ENCODE measurements around the gene APC2. TPM values are rescaled to one million over a fixed set of nuclear protein-coding genes. Genes with fewer than 3 reads are reported as not detected.

The APC2 gene
- total and polyA plus RNA-seq, 4 donors: 0.03 to 0.42 (median 0.26) TPM; not detected in 1

- H3K27ac ChIP-seq (ENCODE audit: low read depth in 1 of 2, low read length in 2 of 2): no peak overlapping the region
- no peak for DNase-seq
- peaks cover 0 to 4% of the 10 kb centered on the region in 2 donors for H3K36me3 ChIP-seq (ENCODE audit: control insufficient read depth in 1 of 2, insufficient read depth in 2 of 2, low read length in 1 of 2)
- no peak overlapping the region for H3K4me3 ChIP-seq (ENCODE audit: low read length in 2 of 2)
- H3K27me3 ChIP-seq (ENCODE audit: control insufficient read depth in 1 of 2, insufficient read depth in 2 of 2, low read length in 1 of 2): no peaks in the 10 kb centered on the region
- intact Hi-C loops (cut with DNase I): no loop called here
- ATAC-seq (ENCODE audit: low FRiP score): no peak
- WGBS, 2 donors: 86 to 90% methylated on average over 9 of the region's 9 CpGs
- no peaks in the 10 kb centered on the region for H3K4me1 ChIP-seq (ENCODE audit: control insufficient read depth in 1 of 2, insufficient read depth in 2 of 2, low read length in 2 of 2)
- no peaks in the 10 kb centered on the region for H3K9me3 ChIP-seq (ENCODE audit: control insufficient read depth, low read length)
These were observed 8.9 kb upstream of the APC2 start for GRCh38 chr19:1441022-1441426.

- DNase-seq (no peak), ATAC-seq (ENCODE audit: low FRiP score) (no peak)
- Histone ChIP-seq H3K4me3 (ENCODE audit: low read length in 2 of 2) (no peak overlapping the region), H3K27me3 (ENCODE audit: control insufficient read depth in 1 of 2, insufficient read depth in 2 of 2, low read length in 1 of 2) (no peaks in the 10 kb centered on the region), H3K9me3 (ENCODE audit: control insufficient read depth, low read length) (no peaks in the 10 kb centered on the region), H3K27ac (ENCODE audit: low read depth in 1 of 2, low read length in 2 of 2) (no peak overlapping the region), H3K36me3 (ENCODE audit: control insufficient read depth in 1 of 2, insufficient read depth in 2 of 2, low read length in 1 of 2) (peaks cover 0 to 4% of the 10 kb centered on the region in 2 donors), H3K4me1 (ENCODE audit: control insufficient read depth in 1 of 2, insufficient read depth in 2 of 2, low read length in 2 of 2) (no peaks in the 10 kb centered on the region)
- intact Hi-C loops (cut with DNase I): no loop called here
- WGBS, 2 donors: 66 to 76% methylated on average over 25 of the region's 25 CpGs
These were observed 8.1 kb upstream of the APC2 start for GRCh38 chr19:1441677-1442438.

GRCh38 chr19:1445185-1445931 lies 4.6 kb upstream of the APC2 start:
- H3K27ac ChIP-seq (ENCODE audit: low read depth in 1 of 2, low read length in 2 of 2): no peak overlapping the region
- no peak overlapping the region for H3K4me3 ChIP-seq (ENCODE audit: low read length in 2 of 2)
- H3K27me3 ChIP-seq (ENCODE audit: control insufficient read depth in 1 of 2, insufficient read depth in 2 of 2, low read length in 1 of 2): no peaks in the 10 kb centered on the region
- no peaks in the 10 kb centered on the region for H3K9me3 ChIP-seq (ENCODE audit: control insufficient read depth, low read length)
- WGBS, 2 donors: 1 to 2% methylated on average over 44 to 70 of the region's 70 CpGs
- no peaks in the 10 kb centered on the region for H3K4me1 ChIP-seq (ENCODE audit: control insufficient read depth in 1 of 2, insufficient read depth in 2 of 2, low read length in 2 of 2)
- peak; percentile 78 to 90 for DNase-seq
- ATAC-seq (ENCODE audit: low FRiP score): peak; percentile 87
- intact Hi-C loops (cut with DNase I): no loop called here
- peaks cover 0 to 3% of the 10 kb centered on the region in 2 donors for H3K36me3 ChIP-seq (ENCODE audit: control insufficient read depth in 1 of 2, insufficient read depth in 2 of 2, low read length in 1 of 2)

GRCh38 chr19:1445932-1446712 lies 3.8 kb upstream of the APC2 start:
- ATAC-seq (ENCODE audit: low FRiP score) (no peak), DNase-seq (no peak)
- H3K27me3 ChIP-seq (ENCODE audit: control insufficient read depth in 1 of 2, insufficient read depth in 2 of 2, low read length in 1 of 2): no peaks in the 10 kb centered on the region
- H3K9me3 ChIP-seq (ENCODE audit: control insufficient read depth, low read length): no peaks in the 10 kb centered on the region
- intact Hi-C loops (cut with DNase I): no loop called here
- H3K4me3 ChIP-seq (ENCODE audit: low read length in 2 of 2): no peak overlapping the region
- H3K36me3 ChIP-seq (ENCODE audit: control insufficient read depth in 1 of 2, insufficient read depth in 2 of 2, low read length in 1 of 2): no peaks in the 10 kb centered on the region
- H3K27ac ChIP-seq (ENCODE audit: low read depth in 1 of 2, low read length in 2 of 2): no peak overlapping the region
- H3K4me1 ChIP-seq (ENCODE audit: control insufficient read depth in 1 of 2, insufficient read depth in 2 of 2, low read length in 2 of 2): no peaks in the 10 kb centered on the region
- 1% methylated on average over 44 to 99 of the region's 99 CpGs for WGBS, 2 donors

- no peaks in the 10 kb centered on the region for H3K36me3 ChIP-seq (ENCODE audit: control insufficient read depth in 1 of 2, insufficient read depth in 2 of 2, low read length in 1 of 2)
- 6 to 7% methylated on average over 53 to 63 of the region's 63 CpGs for WGBS, 2 donors
- intact Hi-C loops (cut with DNase I): no loop called here
- H3K4me1 ChIP-seq (ENCODE audit: control insufficient read depth in 1 of 2, insufficient read depth in 2 of 2, low read length in 2 of 2): no peaks in the 10 kb centered on the region
- H3K27me3 ChIP-seq (ENCODE audit: control insufficient read depth in 1 of 2, insufficient read depth in 2 of 2, low read length in 1 of 2): no peaks in the 10 kb centered on the region
- no peak overlapping the region for H3K27ac ChIP-seq (ENCODE audit: low read depth in 1 of 2, low read length in 2 of 2)
- no peaks in the 10 kb centered on the region for H3K9me3 ChIP-seq (ENCODE audit: control insufficient read depth, low read length)
- DNase-seq (no peak), ATAC-seq (ENCODE audit: low FRiP score) (no peak)
- H3K4me3 ChIP-seq (ENCODE audit: low read length in 2 of 2): no peak overlapping the region
These were observed 3.0 kb upstream of the APC2 start for GRCh38 chr19:1446713-1447481.

- H3K27me3 ChIP-seq (ENCODE audit: control insufficient read depth in 1 of 2, insufficient read depth in 2 of 2, low read length in 1 of 2): no peaks in the 10 kb centered on the region
- no peak overlapping the region for H3K27ac ChIP-seq (ENCODE audit: low read depth in 1 of 2, low read length in 2 of 2)
- intact Hi-C loops (cut with DNase I): no loop called here
- H3K4me1 ChIP-seq (ENCODE audit: control insufficient read depth in 1 of 2, insufficient read depth in 2 of 2, low read length in 2 of 2): no peaks in the 10 kb centered on the region
- 33 to 42% methylated on average over 4 of the region's 4 CpGs for WGBS, 2 donors
- ATAC-seq (ENCODE audit: low FRiP score): no peak
- H3K36me3 ChIP-seq (ENCODE audit: control insufficient read depth in 1 of 2, insufficient read depth in 2 of 2, low read length in 1 of 2): no peaks in the 10 kb centered on the region
- H3K4me3 ChIP-seq (ENCODE audit: low read length in 2 of 2): no peak overlapping the region
- DNase-seq: no peak
- H3K9me3 ChIP-seq (ENCODE audit: control insufficient read depth, low read length): no peaks in the 10 kb centered on the region
These were observed 2.4 kb upstream of the APC2 start for GRCh38 chr19:1447504-1447903.

- ATAC-seq (ENCODE audit: low FRiP score): no peak
- H3K27me3 ChIP-seq (ENCODE audit: control insufficient read depth in 1 of 2, insufficient read depth in 2 of 2, low read length in 1 of 2): no peaks in the 10 kb centered on the region
- intact Hi-C loops (cut with DNase I): no loop called here
- no peaks in the 10 kb centered on the region for H3K9me3 ChIP-seq (ENCODE audit: control insufficient read depth, low read length)
- no peak for DNase-seq
- H3K4me3 ChIP-seq (ENCODE audit: low read length in 2 of 2): no peak overlapping the region
- H3K36me3 ChIP-seq (ENCODE audit: control insufficient read depth in 1 of 2, insufficient read depth in 2 of 2, low read length in 1 of 2): no peaks in the 10 kb centered on the region
- 88 to 89% methylated on average over 9 of the region's 9 CpGs for WGBS, 2 donors
- H3K27ac ChIP-seq (ENCODE audit: low read depth in 1 of 2, low read length in 2 of 2): no peak overlapping the region
- no peaks in the 10 kb centered on the region for H3K4me1 ChIP-seq (ENCODE audit: control insufficient read depth in 1 of 2, insufficient read depth in 2 of 2, low read length in 2 of 2)
These were observed 2.0 kb upstream of the APC2 start for GRCh38 chr19:1447944-1448343.

Data from aorta (tissue), 5 donors.